GM19043 (cell line): ENCODE results near the gene CYCS.

ENCODE experiments used
- ATAC-seq: cut with Tn5 transposase; IDR thresholded peaks from one replicate; pipeline ENCODE4 v1.9.1; 2021; ENCODE audit warnings: low read depth; ENCODE audit not compliant: unreplicated experiment

CYCS gene

GRCh38 chr7:25075459-25075858, 49.6 kb downstream of the CYCS start:
- ATAC-seq: no peak

- no peak for ATAC-seq
These were observed 51.6 kb downstream of the CYCS start for GRCh38 chr7:25073451-25073850.
